Upper lobe of left lung (tissue), 6 donors: ENCODE measurements around the gene CACUL1. TPM values are rescaled to one million over a fixed set of nuclear protein-coding genes. Genes with fewer than 3 reads are reported as not detected.
"Not testable (repeated sequence)": the region's sequence is repeated elsewhere in the genome, so short reads cannot be mapped to it uniquely, and the experiment has no call there.

Experiments used
- ATAC-seq, 2 donors: fragments of 200-7000 bp; cut with Tn5 transposase; one replicate each; pipeline ENCODE4 v1.9.1; 2022; ENCODE audit warnings: mild to moderate bottlenecking in 2 of 2, moderate library complexity in 2 of 2; ENCODE audit not compliant: low FRiP score in 2 of 2
- DNase-seq, 2 donors: peaks; one replicate each; pipeline ENCODE4 v3.0.0-alpha.2; 2019 to 2020
- H3K27ac ChIP-seq, 4 donors: fragments of 200-600 bp; sonication (generic); one replicate each; pipeline ENCODE4 v1.5.1; 2016 to 2019
- H3K27me3 ChIP-seq, 4 donors: fragments of 200-600 bp; sonication (generic); one replicate each; pipeline ENCODE4 v1.5.1; 2017 to 2019
- H3K36me3 ChIP-seq, 4 donors: fragments of 200-600 bp; sonication (generic); one replicate each; pipeline ENCODE4 v1.5.1; 2016 to 2019
- H3K4me1 ChIP-seq, 4 donors: fragments of 200-600 bp; sonication (generic); one replicate each; pipeline ENCODE4 v1.5.1; 2018 to 2019
- H3K4me3 ChIP-seq, 4 donors: fragments of 200-600 bp; sonication (generic); one replicate each; pipeline ENCODE4 v1.5.1; 2017 to 2019; ENCODE audit warnings: mild to moderate bottlenecking in 2 of 4, moderate library complexity in 1 of 4
- H3K9me3 ChIP-seq, 4 donors: fragments of 200-600 bp; sonication (generic); one replicate each; pipeline ENCODE4 v1.5.1; 2018 to 2019
- EP300 ChIP-seq, 4 donors: sonication (generic); formaldehyde crosslinking; IDR thresholded peaks; one replicate each; pipeline ENCODE4 v1.5.1; 2017; ENCODE audit warnings: antibody characterized with exemption in 4 of 4, control low read depth in 2 of 4
- POLR2A ChIP-seq, 4 donors: fragments of 450-650 bp; IDR thresholded peaks; one replicate each; pipeline ENCODE4 v1.5.1; 2016 to 2017; ENCODE audit warnings: antibody characterized with exemption in 4 of 4, mild to moderate bottlenecking in 2 of 4
- POLR2AphosphoS5 ChIP-seq, 2 donors: sonication (generic); formaldehyde crosslinking; IDR thresholded peaks; one replicate each; pipeline ENCODE4 v1.5.1; 2017; ENCODE audit warnings: antibody characterized with exemption in 2 of 2
- WGBS, 2 donors: methylation state at CpG; one replicate each; pipeline ENCODE4 v1.1.5; 2017 to 2018; 5-methylcytosine and 5-hydroxymethylcytosine counted together
- total RNA-seq, 6 donors: library from RNA; depleted of rRNA in 4 of 6; stranded (reverse); fragments of >200 nt in 4 of 6; gene quantifications; one replicate each; pipeline versions ENCODE4 v1.1.0 to v1.2.1, GENCODE V29; 2016 to 2021
- TF ChIP-seq, protein P1 (sequence below), 6 experiments: fragments of 450-650 bp in 4 of 6; fragments of 200-600 bp in 2 of 6; sonication (generic) in 2 of 6; IDR thresholded peaks; one replicate each; pipeline ENCODE4 v1.5.1; 2016 to 2019; ENCODE audit warnings: antibody characterized with exemption in 6 of 6
- donor health status: DM: no; HTN: no; CAD: no; lungs with moderate emphysema.
- donor health status: DM: no; HTN: yes; CAD: no; lungs with severe emphysema.

Gene CACUL1
- total RNA-seq, 6 donors from 2014 or later = 23.3 to 44.0 (median 38.2) TPM

DNA sequence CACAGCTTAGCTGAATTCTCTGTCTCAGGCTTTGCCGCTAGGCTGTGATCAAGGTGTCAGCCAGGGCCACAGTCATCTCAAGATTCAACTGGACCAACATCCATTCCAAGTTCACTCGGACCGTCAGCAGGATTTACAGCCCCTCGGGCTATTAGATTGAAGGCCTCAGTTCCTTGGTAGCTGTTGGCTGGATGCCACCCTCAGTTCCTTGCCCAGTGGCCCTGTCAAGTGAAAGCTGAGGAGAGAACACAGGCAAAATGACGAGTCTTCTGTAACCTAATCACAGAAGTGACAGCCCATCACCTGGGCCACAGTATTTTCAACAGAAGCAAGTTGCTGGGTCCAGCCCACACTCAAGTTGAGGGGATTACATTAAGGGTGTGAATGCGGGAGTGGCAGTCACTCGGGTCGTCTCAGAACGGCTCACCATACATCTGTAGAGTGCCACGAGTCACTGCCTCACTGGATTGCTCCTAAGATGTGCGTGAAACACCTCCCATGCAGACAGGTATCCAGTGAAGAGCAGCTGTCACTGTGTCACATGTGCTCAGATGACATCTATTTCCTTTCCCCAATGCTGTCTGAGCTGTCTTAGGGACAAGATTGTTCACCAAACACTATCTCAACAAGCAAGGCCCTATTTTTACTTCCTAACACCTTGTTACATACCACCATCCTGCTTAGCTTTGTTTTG, 80.4 kb downstream of the CACUL1 start:
- ATAC-seq (no peak), DNase-seq (no peak)
- WGBS, 2 donors = 84 to 88% methylated on average over 7 to 11 of the region's 11 CpGs

DNA sequence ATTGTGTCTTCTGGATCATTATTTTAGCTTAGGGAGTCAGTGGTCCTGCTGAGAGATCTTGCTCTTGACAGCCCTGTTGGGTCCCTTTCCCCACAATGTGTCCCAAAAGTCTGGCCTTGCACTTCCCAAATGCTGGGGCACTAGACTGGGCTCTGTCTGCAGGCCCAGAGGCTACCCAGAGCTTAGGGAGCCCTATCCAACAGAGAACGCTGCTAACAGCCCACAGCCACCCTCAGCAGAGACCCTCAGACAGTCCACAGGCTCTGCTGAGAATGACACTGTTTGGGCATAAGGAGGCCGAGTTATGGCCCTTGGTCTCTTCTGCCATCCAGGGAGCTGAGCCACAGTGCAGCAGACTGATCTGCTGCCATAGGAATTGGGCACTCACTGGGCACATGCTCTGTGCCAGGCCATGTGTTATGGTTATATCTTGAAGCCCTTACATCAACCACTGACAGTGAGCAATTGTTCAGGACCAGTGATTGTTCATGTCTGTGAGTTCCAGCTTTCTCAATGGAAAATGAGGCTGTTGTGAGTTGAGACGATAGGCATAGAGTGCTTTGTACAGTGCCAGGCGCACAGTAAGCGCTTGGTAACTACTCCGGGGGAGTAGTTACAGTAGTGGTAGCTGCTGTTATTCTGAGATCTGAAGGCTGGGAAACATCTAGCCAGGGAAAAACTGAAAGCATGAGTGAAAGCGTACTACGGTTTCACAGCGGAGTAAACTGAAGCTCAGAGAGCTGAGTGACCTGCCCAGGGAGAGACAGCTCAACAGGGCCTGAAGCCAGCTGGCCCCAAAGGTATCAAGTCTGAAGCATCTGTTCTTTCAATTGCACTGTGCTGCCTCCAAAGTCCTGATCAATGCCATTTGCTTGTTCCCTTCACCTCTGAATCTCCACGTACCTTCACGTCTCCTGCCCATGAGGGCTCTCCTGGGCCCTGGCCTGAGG, 81.7 kb downstream of the CACUL1 start:
- no peak overlapping the region for H3K4me3 ChIP-seq
- no peaks in the 10 kb centered on the region for H3K9me3 ChIP-seq
- no peaks in the 10 kb centered on the region for H3K27me3 ChIP-seq
- ATAC-seq (no peak), DNase-seq (no peak)
- TF ChIP-seq EP300 (IDR thresholded peaks at IDR 0.05) = no peak
- TF ChIP-seq, protein P1, sequence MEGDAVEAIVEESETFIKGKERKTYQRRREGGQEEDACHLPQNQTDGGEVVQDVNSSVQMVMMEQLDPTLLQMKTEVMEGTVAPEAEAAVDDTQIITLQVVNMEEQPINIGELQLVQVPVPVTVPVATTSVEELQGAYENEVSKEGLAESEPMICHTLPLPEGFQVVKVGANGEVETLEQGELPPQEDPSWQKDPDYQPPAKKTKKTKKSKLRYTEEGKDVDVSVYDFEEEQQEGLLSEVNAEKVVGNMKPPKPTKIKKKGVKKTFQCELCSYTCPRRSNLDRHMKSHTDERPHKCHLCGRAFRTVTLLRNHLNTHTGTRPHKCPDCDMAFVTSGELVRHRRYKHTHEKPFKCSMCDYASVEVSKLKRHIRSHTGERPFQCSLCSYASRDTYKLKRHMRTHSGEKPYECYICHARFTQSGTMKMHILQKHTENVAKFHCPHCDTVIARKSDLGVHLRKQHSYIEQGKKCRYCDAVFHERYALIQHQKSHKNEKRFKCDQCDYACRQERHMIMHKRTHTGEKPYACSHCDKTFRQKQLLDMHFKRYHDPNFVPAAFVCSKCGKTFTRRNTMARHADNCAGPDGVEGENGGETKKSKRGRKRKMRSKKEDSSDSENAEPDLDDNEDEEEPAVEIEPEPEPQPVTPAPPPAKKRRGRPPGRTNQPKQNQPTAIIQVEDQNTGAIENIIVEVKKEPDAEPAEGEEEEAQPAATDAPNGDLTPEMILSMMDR (IDR thresholded peaks at IDR 0.05) = no peak
- no peak for TF ChIP-seq POLR2AphosphoS5 (IDR thresholded peaks at IDR 0.05)
- TF ChIP-seq POLR2A (IDR thresholded peaks at IDR 0.05) = no peak
- no peak overlapping the region for H3K27ac ChIP-seq
- H3K36me3 ChIP-seq = peaks cover 0 to 23% (median 0%) of the 10 kb centered on the region in 4 donors
- 93% methylated on average over 9 to 11 of the region's 11 CpGs for WGBS, 2 donors
- H3K4me1 ChIP-seq = peaks cover 6 to 12% (median 9%) of the 10 kb centered on the region in 4 donors

More for the DNA sequence above, 80.4 kb downstream of the CACUL1 start:
- no peaks in the 10 kb centered on the region for H3K9me3 ChIP-seq
- H3K36me3 ChIP-seq = peaks cover 0 to 23% (median 0%) of the 10 kb centered on the region in 4 donors
- H3K27ac ChIP-seq = no peak overlapping the region
- peaks cover 1 to 8% (median 4%) of the 10 kb centered on the region in 4 donors for H3K4me1 ChIP-seq
- no peaks in the 10 kb centered on the region for H3K27me3 ChIP-seq
- TF ChIP-seq POLR2AphosphoS5 (IDR thresholded peaks at IDR 0.05) = no peak
- no peak for TF ChIP-seq POLR2A (IDR thresholded peaks at IDR 0.05)
- no peak for TF ChIP-seq EP300 (IDR thresholded peaks at IDR 0.05)
- TF ChIP-seq, protein P1 (IDR thresholded peaks at IDR 0.05) = no peak
- no peak overlapping the region for H3K4me3 ChIP-seq

DNA sequence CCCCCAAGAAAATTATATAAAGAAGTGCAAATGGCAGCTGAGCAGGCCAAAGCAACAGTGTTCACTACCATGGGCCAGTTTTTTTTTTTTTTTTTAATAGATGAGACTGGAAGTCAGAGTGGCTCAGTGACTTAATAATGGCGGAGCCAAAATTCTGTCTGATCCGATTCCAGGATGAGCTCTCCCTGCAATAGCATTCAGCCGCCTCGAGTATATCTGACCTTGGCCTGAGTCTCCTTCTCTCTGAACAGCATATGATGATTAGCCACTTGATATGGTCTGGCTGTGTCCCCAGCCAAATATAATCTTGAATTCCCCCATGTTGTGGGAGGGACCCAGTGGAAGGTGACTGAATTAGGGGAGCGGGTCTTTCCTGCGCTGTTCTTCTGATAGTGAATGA, 82.6 kb downstream of the CACUL1 start:
- Histone ChIP-seq H3K27ac (no peak overlapping the region), H3K36me3 (peaks cover 0 to 23% (median 0%) of the 10 kb centered on the region in 4 donors), H3K27me3 (no peaks in the 10 kb centered on the region), H3K4me1 (peaks cover 6 to 12% (median 9%) of the 10 kb centered on the region in 4 donors), H3K9me3 (no peaks in the 10 kb centered on the region), H3K4me3 (no peak overlapping the region)
- DNase-seq (no peak), ATAC-seq (no peak)
- 81 to 87% methylated on average over 6 of the region's 6 CpGs for WGBS, 2 donors
- TF ChIP-seq, protein P1 (IDR thresholded peaks at IDR 0.05) = no peak
- TF ChIP-seq POLR2A (IDR thresholded peaks at IDR 0.05) (no peak), EP300 (IDR thresholded peaks at IDR 0.05) (no peak), POLR2AphosphoS5 (IDR thresholded peaks at IDR 0.05) (no peak)

DNA sequence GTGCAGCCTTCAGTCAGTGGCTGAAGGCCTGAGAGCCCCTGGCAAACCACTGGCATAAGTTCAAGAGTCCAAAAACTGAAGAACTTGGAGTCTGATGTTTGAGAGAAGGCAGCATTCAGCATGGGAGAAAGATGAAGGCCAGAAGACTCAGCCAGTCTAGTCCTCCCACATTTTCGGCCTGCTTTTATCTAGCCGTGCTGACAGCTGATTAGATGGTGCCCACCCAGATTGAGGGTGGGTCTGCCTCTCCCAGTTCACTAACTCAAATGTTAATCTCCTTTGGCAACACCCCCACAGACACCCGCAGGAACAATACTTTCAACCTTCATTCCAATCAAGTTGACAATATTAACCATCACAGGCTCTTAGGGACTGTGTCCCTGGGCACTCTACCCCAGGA, 83.5 kb downstream of the CACUL1 start:
- not testable (repeated sequence) for DNase-seq, H3K27ac ChIP-seq, ATAC-seq, H3K27me3 ChIP-seq, H3K4me3 ChIP-seq, H3K9me3 ChIP-seq
- WGBS, 2 donors = 59 to 70% methylated on average over 3 of the region's 3 CpGs
- Histone ChIP-seq H3K4me1 (peaks cover 6 to 12% (median 9%) of the 10 kb centered on the region in 4 donors), H3K36me3 (peaks cover 0 to 23% (median 0%) of the 10 kb centered on the region in 4 donors)

DNA sequence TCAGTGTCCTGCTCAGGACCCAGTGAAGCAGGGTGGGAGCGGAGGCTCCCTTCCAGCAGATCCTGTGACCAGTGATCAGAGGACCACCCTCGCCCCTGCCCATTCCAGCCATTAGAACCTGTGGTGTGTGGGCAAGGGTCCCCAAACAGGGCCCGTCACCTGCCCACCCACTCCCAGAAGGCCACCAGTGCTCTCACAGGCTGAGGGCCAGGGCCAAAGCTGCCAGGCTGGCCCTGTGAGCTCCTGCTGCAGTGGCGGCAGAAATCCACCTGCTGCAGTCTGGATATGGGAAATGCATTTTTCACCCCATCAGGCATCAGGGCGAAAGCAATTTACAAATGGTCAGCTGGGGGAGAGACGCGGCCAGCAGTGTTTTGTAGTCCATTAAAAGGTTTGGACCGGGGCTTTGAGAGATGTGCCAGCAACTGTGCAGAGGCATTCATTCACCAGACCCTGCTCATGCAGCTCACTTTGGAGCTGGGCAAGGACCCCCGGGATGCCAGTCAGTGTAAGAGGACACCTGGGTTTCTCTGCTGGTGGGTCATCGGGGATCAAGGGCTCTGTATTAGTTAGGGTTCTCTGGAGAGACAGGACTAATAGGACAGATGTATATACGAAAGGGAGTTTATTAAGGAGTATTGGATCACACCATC, 84.2 kb downstream of the CACUL1 start:
- DNase-seq (peak in 1 of 2 donors; percentile 34), ATAC-seq (no peak)
- Histone ChIP-seq H3K27me3 (no peaks in the 10 kb centered on the region), H3K27ac (no peak overlapping the region), H3K36me3 (peaks cover 0 to 23% (median 0%) of the 10 kb centered on the region in 4 donors), H3K9me3 (no peaks in the 10 kb centered on the region), H3K4me1 (peaks cover 6 to 12% (median 9%) of the 10 kb centered on the region in 4 donors), H3K4me3 (no peak overlapping the region)
- no peak for TF ChIP-seq POLR2A (IDR thresholded peaks at IDR 0.05)
- TF ChIP-seq, protein P1 (IDR thresholded peaks at IDR 0.05) = no peak
- no peak for TF ChIP-seq EP300 (IDR thresholded peaks at IDR 0.05)
- TF ChIP-seq POLR2AphosphoS5 (IDR thresholded peaks at IDR 0.05) = no peak
- WGBS, 2 donors = 93 to 95% methylated on average over 6 to 10 of the region's 11 CpGs
